Measurements from ENCODE around the gene CSTF1. TPM values are rescaled to one million over a fixed set of nuclear protein-coding genes. Genes with fewer than 3 reads are reported as not detected.

The CSTF1 gene
- total and polyA plus RNA-seq, 2 of the 8 experiments (the other 6 are each of a cell fraction or from before 2014, with no cell fraction given): 59.4 to 83.5 TPM

GRCh38 chr20:56353356-56353755 is 39.1 kb upstream of the CSTF1 start (continued):
- TF ChIP-seq RNF2 (IDR thresholded peaks at IDR 0.05; ENCODE audit: borderline replicate concordance, low read depth, low read length, missing control alignments, poor library complexity, severe bottlenecking): no peak
- TF ChIP-seq ASH2L (IDR thresholded peaks at IDR 0.05; ENCODE audit: low read length): no peak
- TF ChIP-seq JUN (IDR thresholded peaks at IDR 0.05; ENCODE audit: low read depth, low read length): no peak
